CD4-positive, alpha-beta T cell treated with Interleukin-15 for 4 hours (primary cell): ENCODE results near the gene IL13.

Source experiments
- DNase-seq: peaks from one replicate; pipeline ENCODE4 v3.0.0-alpha.2; 2020; ENCODE audit warnings: low spot score

The IL13 gene

DNA sequence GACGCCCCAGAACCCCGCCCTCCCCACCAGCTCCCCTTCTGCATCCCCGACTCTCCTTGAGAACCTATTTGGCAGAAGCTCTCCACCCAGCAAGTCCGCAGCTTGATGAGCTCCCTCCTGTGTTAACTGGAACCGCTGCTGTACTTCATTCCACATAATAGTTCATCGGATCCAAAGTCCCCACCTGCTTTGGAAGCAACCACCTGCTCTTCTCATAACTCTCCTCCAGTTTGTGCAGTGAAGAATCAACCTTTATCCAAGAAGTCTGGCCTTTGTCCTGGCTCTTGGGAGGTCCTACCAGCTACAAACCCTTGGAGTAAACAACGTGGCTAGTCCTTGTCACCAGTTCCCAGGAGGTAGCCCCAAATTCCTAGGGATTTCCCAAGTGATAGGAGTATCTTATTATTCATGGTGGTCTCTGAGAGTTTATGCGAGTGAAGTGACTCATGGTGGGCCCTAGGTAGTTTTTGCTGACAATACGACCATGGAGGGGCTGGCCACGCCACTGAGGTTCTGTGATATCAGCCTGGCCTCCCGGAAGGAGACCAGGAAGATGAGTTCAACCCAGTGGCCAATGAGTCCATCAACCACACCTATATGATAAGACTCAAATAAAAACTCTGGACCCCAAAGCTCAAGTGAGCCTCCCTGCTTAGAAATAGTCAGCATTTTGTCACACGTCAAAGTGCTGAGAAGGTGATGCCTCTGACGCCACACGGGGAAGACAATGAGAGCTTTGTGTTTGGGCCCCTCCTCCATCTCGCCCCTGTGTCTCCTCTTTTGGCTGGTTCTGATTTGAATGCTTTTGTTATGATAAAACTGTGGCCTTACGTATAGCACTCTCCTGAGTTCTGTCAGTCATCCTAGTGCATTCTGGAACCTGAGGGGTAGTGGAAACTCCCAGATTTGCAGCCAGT is 12.3 kb downstream of the IL13 start:
- DNase-seq, result no peak

DNA sequence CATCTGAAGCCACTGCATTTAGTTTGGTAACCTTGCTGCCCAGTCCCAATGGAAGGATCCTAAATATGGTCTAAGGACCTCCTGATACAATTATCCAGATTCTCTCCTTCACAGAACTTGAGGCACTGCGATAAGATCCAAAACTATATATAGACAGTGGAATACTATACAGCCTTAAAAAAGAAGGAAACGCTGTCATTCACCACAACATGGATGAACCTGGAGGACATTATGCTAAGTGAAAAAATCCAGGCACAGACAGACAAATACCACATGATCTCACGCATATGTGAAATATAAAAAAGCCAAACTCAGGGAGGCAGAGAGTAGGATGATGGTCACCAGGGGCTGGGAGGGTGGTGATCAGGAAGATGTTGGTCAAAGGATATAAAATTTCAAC is 13.0 kb downstream of the IL13 start:
- no peak for DNase-seq

DNA sequence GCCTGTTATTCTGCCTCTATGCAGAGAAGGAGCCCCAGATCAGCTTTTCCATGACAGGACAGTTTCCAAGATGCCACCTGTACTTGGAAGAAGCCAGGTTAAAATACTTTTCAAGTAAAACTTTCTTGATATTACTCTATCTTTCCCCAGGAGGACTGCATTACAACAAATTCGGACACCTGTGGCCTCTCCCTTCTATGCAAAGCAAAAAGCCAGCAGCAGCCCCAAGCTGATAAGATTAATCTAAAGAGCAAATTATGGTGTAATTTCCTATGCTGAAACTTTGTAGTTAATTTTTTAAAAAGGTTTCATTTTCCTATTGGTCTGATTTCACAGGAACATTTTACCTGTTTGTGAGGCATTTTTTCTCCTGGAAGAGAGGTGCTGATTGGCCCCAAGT is 15.5 kb downstream of the IL13 start:
- DNase-seq, result no peak

DNA sequence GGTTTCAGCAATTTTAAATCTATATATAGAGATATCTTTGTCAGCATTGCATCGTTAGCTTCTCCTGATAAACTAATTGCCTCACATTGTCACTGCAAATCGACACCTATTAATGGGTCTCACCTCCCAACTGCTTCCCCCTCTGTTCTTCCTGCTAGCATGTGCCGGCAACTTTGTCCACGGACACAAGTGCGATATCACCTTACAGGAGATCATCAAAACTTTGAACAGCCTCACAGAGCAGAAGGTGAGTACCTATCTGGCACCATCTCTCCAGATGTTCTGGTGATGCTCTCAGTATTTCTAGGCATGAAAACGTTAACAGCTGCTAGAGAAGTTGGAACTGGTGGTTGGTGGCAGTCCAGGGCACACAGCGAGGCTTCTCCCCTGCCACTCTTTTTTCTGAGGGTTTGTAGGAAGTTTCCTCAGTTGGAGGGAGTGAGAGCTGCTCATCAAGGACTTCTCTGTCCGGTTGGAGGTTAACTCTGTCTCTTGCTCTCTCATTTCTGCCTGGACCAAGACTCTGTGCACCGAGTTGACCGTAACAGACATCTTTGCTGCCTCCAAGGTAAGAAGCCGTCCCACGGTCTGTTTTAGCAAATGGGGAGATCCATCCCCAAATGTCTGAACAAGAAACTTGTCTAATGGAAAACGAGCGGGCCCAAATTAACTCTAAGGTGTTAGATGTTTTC is 16.1 kb downstream of the IL13 start, which contains the start of gene IL4:
Gene IL4, plus strand, starts transcription at position 51 of the 692 bp plus-strand sequence. Its CDS starts 62 bp downstream, at position 113.
- no peak for DNase-seq

DNA sequence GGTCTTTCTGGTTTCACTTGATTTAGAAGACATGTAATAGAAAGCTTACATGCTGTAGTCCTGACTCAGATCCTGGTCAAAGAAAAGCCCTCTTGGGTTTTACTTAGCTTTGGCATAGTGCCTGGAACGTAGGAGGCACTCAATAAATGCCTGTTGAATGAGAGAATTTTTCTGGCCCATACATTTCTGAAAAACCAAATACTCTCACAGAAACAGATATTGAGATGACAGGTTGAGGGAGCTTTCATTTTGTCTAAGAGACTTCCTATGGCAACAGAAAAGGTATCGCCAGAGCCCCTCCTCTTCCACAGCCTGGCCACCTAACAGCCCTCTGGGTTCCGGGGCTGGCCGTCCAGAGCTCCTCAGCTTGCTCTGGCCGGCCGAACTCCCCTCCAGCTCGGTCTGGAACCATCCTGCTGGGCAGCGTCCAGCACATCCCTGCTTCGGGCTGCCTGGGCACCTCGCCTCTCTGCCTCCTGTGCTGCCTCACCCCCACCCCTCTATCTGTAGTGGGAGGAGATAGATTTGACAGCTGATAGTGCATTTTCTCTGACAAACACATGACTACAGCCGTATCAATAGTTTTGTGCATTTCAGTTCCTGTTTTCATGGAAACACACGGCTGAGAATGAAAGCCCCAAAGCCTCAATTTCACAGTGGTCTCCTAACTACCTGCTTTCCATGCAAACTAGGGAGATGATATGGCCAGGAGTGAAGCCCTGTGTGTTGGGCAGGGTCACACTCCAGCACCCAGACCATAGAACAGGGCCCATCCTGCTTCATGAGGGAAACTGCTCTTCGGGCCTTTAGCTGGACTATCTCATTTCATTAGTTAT is 16.9 kb downstream of the IL13 start:
- DNase-seq, result no peak

DNA sequence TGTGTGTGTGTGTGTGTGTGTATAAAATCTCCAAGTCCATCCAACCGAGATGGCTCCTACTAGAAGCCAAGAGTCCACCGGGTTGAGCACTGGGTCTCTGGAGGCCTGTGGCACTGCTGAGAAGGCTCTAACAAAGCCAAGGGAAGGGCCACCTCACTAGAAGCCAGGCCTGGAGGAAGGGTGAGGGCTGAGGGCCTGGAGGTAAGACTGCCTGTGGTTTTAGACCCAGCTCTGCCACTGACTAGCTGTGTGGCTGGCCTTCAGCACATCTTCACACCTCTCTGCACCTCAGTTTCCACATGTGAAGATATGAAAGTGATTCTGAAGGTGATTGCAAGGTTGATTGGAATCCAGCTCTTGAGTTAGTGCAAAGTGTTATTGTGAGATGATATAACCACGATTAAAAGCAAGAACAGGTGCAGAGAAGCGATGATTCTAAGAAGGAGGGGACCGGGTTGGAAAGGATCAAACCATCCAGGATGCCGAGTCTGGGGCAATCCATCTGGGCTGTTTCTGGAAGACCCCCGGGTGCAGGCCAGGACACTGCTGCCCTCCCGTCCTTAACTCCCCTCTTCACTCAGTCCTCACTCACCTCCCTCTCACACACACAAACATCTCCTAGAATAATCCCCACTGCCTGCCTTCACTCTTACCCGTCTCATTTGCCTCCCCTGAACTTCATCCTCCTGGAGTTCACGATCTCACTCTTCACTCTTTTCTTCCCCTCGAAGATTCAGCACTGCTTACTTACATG is 18.1 kb downstream of the IL13 start:
- DNase-seq, result no peak

DNA sequence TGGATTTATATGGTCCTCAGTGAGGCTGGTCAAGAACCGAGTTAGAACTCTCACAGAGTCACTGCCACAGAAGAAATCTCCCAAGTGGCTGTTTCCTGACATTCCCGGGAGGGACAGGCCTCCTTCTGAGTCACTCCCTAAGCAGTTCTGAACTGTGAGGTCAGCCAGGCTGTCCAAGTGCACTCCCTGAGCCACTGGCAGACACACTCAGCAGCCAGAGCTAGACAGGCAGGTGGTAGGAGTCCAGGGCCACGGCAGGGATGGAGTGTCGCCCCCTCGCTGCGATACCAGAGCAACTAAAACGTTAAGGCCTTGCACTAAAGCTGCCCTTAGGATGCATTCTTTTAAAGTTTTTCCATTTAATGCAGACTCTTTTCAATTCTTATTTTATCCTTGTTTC is 19.2 kb downstream of the IL13 start:
- no peak for DNase-seq

DNA sequence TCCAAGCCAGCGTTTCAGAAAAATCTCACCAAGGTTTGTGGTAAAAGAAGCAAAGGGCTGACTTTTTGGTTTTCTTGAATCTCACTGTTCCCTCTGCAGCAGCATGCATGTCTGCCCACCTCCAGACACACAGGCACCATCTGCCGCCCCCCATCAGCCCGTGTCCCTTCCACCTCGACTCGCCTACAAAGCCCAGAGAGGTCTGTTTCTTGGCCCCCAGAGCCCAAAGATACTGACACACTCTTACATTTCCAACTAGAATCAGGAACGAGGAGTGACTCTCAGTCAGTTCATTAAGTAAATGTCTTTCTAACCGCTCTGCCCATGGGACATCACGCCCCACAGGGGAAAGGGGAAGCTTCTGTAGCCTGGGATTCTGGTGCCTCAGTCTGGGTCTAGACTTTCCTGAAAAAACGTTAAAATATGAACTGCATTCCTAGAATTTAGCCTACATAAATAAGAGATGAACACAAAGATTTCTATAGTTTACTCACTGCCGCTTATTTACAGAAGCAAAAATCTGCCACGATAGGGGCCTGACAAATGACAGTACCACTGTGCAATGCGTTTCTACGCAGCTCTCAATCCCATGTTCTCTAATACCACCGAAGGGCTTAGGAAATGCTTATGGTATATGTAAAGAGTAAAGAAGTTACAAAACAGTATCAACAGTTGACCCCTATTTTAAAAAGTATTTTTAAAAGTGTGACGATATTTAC is 19.9 kb downstream of the IL13 start:
- DNase-seq, result no peak

DNA sequence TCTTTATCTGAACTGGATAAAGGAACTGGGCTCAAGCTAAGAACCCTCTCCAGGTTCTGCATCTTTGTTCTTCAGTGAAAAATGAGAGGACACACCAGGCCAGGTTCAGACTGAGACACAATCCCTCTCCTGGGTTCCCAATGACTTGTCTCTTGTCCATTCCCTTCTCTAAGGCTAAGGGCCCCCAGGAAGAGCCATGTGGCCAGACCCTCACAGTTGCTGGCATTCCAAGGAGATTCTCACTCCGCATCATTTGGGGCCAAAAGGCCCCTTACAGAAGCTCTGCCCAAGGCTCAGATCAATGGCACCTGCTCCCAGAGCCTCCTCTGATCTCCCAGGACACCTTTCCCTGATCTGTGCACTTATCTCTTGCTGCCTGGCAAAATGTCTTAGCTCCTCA is 20.8 kb downstream of the IL13 start:
- no peak for DNase-seq

DNA sequence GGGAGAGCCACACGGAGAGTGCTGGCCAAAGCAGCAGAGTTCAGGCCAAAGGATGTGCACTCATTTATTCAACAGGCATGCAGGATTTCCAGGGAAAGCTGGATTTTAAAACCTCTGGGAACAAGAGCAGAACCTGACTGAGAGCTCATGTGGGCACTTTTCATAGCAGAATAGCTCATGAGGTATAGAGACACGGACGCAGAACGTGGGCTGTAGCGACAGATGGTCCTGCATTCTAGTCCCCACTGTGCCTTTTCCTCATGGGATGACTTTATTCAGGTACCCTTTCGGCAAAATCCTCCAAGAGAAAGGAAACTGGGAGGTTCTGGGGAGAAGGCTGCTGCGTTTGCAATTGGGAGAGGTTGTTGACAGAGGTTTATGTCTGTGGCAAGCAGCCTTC is 21.2 kb downstream of the IL13 start:
- no peak for DNase-seq

DNA sequence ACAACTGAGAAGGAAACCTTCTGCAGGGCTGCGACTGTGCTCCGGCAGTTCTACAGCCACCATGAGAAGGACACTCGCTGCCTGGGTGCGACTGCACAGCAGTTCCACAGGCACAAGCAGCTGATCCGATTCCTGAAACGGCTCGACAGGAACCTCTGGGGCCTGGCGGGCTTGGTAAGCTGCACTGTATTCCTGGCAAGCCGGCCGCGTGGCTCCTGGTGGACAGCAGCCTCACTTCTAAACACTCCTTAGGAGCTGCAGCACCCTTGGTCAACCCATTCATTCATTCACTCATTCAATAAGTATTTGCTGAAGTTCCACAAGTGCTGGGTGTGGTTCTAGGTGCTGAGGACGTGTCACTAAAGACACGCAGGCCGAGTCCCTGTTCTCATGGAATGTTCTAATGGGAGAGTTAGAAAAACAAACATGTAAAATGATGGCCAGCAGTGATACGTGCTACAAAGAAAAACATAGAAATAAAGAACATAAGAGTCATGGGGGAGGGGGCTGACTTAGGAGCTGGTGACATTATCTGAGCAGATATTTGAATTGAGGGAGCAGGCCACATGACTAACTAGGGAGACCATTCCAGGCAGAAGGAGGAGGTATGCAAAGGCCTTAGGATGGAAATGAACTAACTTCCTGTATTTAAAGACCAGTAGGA is 21.9 kb downstream of the IL13 start:
- no peak for DNase-seq

DNA sequence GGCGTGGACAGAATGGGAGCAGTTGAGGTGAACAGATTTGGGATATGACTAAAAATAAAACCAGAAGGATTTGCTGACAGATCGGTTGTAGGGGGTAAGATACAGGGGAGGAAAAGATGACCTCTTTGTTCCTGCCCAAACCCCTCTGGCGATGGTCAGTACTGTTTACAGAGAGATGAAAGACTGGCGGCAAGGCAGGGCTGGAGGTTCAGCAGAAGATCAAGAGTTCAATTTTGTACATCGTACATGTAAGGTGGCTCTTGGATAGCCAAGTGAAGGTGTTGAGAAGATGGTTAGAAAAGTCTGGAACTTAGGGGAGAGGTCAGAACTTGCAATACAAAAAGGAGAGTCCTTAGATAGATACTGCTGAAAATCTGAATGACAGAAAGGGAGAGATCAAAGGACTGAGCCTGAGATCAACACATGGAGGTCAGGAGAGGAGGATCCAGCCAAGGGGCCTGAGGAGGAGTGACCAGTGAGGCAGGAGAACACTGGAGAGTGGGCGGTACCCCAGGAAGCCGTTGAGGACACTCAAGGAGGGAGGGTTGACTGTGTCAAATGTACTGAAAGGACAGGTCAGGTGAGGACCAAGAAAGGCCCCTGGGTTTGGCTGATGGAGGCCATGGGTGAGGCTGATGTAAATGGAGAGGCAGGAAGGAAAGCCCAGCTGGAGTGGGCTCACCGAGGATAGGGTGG is 23.0 kb downstream of the IL13 start:
- DNase-seq, result no peak

DNA sequence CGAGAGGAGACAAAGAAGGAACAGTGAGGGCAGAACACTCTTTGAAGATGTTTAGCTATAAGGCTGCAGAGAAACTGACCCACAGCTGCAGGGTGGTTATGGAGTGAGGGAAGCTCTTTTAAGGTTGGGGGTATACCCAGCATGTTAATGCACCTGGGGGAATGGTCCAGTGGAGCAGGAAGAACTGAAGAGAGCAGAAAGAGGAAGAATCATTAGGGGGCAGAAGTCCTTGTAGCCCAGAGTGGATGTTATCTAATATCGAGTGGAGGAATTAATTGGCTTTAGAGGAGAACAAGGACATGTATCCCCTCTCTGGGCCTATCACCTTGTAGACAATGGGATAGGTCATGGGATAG is 23.5 kb downstream of the IL13 start:
- DNase-seq, result no peak

DNA sequence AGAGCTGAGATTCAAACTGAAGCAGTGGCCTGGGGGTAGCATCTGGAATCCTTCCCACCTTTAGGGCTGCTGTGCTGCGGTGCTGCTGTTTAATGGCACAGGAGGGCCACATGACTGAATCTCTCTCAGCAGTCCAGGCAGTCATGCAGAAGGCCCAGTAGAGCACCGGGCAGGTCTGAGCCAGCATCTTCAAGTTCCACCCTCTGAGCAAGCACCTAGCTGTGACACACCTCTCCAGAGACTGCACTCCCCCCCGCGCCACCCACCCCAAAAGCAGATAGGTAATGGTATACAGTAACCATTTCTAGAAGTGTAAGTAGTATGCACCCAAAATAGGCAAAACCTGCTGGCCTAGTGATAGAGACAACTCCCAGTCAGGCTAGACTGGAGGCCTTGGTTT is 24.0 kb downstream of the IL13 start:
- DNase-seq, result no peak

DNA sequence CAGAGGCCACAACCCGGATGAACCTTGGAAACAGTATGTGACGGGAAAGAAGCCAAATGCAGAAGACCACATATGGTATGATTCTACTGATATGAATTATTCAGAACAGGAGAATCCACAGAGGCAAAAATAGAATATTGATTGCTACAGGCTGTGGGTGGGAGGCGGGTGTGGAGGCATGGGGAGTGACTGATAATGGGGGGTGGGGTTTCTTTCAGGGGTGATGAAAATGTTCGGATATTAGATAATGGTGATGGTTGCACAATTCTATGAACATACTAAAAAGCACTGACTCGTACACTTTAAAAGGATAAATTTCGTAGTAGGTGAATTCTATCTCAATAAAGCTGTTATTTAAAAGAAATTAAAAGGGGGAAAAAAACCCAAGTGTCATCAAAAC is 26.5 kb downstream of the IL13 start:
- no peak for DNase-seq

DNA sequence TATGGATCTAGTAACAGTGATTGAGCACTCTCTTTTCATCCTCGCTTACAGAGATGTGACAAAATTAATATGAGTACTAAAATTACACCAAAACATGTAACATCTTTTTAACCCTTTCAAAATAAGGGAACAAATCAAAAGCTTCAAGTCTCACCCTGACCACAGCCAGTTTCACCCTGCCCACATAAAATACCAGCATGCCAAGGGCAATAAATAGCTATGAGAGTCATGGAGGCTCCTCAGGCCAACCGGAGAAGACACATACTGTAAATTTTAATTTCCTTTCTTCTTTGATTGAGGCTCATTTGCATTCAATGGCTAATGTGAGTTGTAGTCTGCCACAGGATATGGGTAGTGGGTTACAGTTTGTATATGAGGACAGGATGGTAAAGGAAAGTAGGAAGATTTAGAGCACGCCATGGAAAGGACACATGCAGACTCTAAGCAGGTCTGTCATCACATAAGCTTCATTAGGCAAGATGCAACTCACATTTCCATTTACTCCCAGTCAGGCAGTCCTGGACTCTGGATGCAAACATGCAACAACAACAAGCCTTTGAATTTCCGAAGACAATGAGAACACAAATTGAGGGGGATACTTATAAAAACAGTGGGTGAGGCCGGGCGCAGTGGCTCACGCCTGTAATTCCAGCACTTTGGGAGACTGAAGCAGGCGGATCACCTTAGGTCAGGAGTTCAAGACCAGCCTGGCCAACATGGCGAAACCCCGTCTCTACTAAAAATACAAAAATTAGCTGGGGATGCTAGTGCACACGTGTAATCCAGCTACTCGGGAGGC is 27.1 kb downstream of the IL13 start:
- DNase-seq, result no peak

DNA sequence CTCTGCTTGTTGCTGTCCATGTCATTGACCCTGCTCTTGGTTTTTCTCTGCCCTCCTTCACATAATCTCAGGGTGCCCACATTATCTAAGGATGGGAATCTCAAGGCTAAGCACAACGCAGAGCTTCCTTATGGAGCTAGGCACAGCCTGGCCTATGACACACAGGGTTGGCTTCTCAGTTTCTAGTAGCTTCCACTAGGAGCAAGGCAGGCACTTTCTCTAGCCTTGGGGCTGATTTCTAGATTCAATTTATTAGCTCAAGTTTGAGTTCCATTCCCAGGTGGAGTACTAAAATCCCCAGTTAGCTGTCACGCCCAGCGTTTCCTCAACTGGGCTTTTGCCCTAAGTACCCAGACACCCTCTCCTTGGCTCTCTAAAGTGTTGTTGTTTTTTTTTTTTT is 28.2 kb downstream of the IL13 start:
- DNase-seq, result no peak

DNA sequence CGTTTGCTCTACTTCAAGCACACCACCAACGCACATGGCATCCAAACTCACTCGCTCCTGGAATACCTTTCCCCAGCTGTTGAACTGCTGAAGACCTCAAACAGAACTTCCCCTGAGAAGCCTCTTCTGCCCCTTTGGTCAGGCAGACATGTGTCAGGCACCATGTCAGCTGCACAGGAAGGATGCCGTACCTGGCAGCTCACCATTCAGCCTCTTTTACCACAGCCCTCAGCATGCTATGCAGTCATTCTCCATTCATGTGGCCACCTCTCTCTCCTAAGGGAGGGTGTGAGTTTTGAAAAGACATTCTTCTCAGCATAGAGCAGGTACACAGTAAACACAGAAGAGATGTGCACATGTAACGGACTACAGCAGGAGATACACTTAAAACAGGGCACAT is 30.0 kb downstream of the IL13 start:
- peak; percentile 43 for DNase-seq
